HCT116 (cell line): Measurements from ENCODE around the gene GSK3A. TPM values are rescaled to one million over a fixed set of nuclear protein-coding genes. Genes with fewer than 3 reads are reported as not detected.

Experiments
- ATAC-seq: fragments of 200-7000 bp; cut with Tn5 transposase; 2 replicates; pipeline ENCODE4 v1.9.1; 2020; ENCODE audit warnings: mild to moderate bottlenecking, moderate library complexity
- BruUV-seq: library from RNA; stranded (reverse); fragments of 400-500 nt; replicated peaks from 2 replicates; lab custom pipeline; 2021; lab: Mats Ljungman, UMichigan
- CTCF ChIA-PET: fragments of 300-600 bp; sonication (Branson Sonifier 250); formaldehyde crosslinking; loops from one replicate; lab custom pipeline; 2021; ENCODE audit warnings: antibody characterized with exemption; lab: Charles Lee
- POLR2A ChIA-PET: fragments of 300-600, 350-600 bp; sonication (Branson Sonifier 250); formaldehyde crosslinking; loops from one replicate; lab custom pipeline; 2021; ENCODE audit warnings: antibody characterized with exemption; lab: Charles Lee
- RAD21 ChIA-PET, 2 experiments: fragments of 300-600 bp; sonication (Branson Sonifier 250); formaldehyde crosslinking; loops; one replicate each; lab custom pipeline; 2023; ENCODE audit warnings: low total read pairs in 2 of 2; ENCODE audit not compliant: uncharacterized antibody in 2 of 2, unreplicated experiment in 2 of 2, low non-redundant PET in 1 of 2; lab: Charles Lee
- DNase-seq: peaks from one replicate; pipeline ENCODE4 v3.0.0-alpha.2; 2010; ENCODE audit warnings: low read depth, low spot score
- H2AFZ ChIP-seq: fragments of 200-600 bp; shearing (Covaris generic), sonication (generic); 2 replicates; pipeline ENCODE4 v1.6.1; 2017; ENCODE audit warnings: low read depth, mixed run types, mixed read lengths, antibody characterized with exemption, low read length; ENCODE audit not compliant: poor library complexity, severe bottlenecking
- H3K27ac ChIP-seq: 2 replicates; pipeline ENCODE4 v1.5.1; 2012; ENCODE audit warnings: low read depth, low read length
- H3K27me3 ChIP-seq: fragments of 200-600 bp; sonication (generic); 2 replicates; pipeline ENCODE4 v1.6.1; 2016; ENCODE audit warnings: mixed run types, low read length, mixed read lengths; ENCODE audit not compliant: insufficient read depth
- H3K36me3 ChIP-seq, 2 experiments: fragments of 200-500 bp in 1 of 2; fragments of 200-600 bp in 1 of 2; sonication (Bioruptor generic) in 1 of 2; sonication (generic) in 1 of 2; 2 replicates each; pipeline versions ENCODE4 v1.5.1 to v1.6.1; 2014 to 2016; ENCODE audit warnings: low read length in 2 of 2, inconsistent platforms in 1 of 2, mixed read lengths in 1 of 2, mixed run types in 1 of 2; ENCODE audit not compliant: insufficient read depth in 2 of 2, control insufficient read depth in 1 of 2
- H3K4me1 ChIP-seq, 2 experiments: fragments of 200-600 bp in 1 of 2; sonication (generic) in 1 of 2; 2 replicates each; pipeline versions ENCODE4 v1.5.1 to v1.6.1; 2012 to 2017; ENCODE audit warnings: low read length in 2 of 2, inconsistent platforms in 1 of 2, mild to moderate bottlenecking in 1 of 2, mixed read lengths in 1 of 2, mixed run types in 1 of 2, moderate library complexity in 1 of 2; ENCODE audit not compliant: insufficient read depth in 2 of 2, control insufficient read depth in 1 of 2
- H3K4me2 ChIP-seq: fragments of 200-600 bp; sonication (generic); 2 replicates; pipeline ENCODE4 v1.6.1; 2017; ENCODE audit warnings: mixed run types, low read length, mixed read lengths
- H3K4me3 ChIP-seq, 2 experiments: fragments of 200-600 bp in 1 of 2; sonication (generic) in 1 of 2; replicated peaks in 1 of 2; 2 replicates each; pipeline ENCODE4 v1.5.1; 2011 to 2016; ENCODE audit warnings: low read length in 2 of 2, control low read depth in 1 of 2, low read depth in 1 of 2, mild to moderate bottlenecking in 1 of 2, mixed read lengths in 1 of 2, mixed run types in 1 of 2
- H3K79me2 ChIP-seq: fragments of 200-600 bp; sonication (generic); 2 replicates; pipeline ENCODE4 v1.6.1; 2017; ENCODE audit warnings: mild to moderate bottlenecking, mixed run types, low read length, moderate library complexity, mixed read lengths; ENCODE audit not compliant: insufficient read depth
- H3K9ac ChIP-seq: fragments of 200-600 bp; sonication (generic); 2 replicates; pipeline ENCODE4 v1.6.1; 2016; ENCODE audit warnings: low read length, mixed read lengths
- H3K9me2 ChIP-seq: fragments of 200-600 bp; sonication (generic), shearing (Covaris generic); 2 replicates; pipeline ENCODE4 v1.6.1; 2017; ENCODE audit warnings: mixed run types, mild to moderate bottlenecking, moderate library complexity; ENCODE audit not compliant: insufficient read depth
- H3K9me3 ChIP-seq, 2 experiments: fragments of 200-500 bp in 1 of 2; fragments of 200-600 bp in 1 of 2; sonication (Bioruptor generic) in 1 of 2; sonication (generic) in 1 of 2; 2 replicates each; pipeline ENCODE4 v1.6.1; 2014 to 2017; ENCODE audit warnings: low read length in 2 of 2, mixed read lengths in 2 of 2, inconsistent platforms in 1 of 2, low read depth in 1 of 2, mild to moderate bottlenecking in 1 of 2, mixed run types in 1 of 2, moderate library complexity in 1 of 2; ENCODE audit not compliant: control insufficient read depth in 1 of 2, insufficient read depth in 1 of 2
- H4K20me1 ChIP-seq: fragments of 200-600 bp; sonication (generic), shearing (Covaris generic); 2 replicates; pipeline ENCODE4 v1.6.1; 2017; ENCODE audit warnings: mixed run types, mild to moderate bottlenecking, moderate library complexity; ENCODE audit not compliant: insufficient read depth
- ATF3 ChIP-seq: IDR thresholded peaks from 2 replicates; pipeline ENCODE4 v1.6.1; 2012
- CEBPB ChIP-seq: IDR thresholded peaks from 2 replicates; pipeline ENCODE4 v1.6.1; 2012; ENCODE audit warnings: low read depth
- EGR1 ChIP-seq: IDR thresholded peaks from 2 replicates; pipeline ENCODE4 v1.6.1; 2012; ENCODE audit warnings: low read depth
- ELF1 ChIP-seq: IDR thresholded peaks from 2 replicates; pipeline ENCODE4 v1.6.1; 2012; ENCODE audit warnings: low read depth, borderline replicate concordance
- EZH2 ChIP-seq: fragments of 200-600 bp; sonication (generic); IDR thresholded peaks from 2 replicates; pipeline ENCODE4 v1.6.1; 2017; ENCODE audit warnings: antibody characterized with exemption, mixed run types
- EZH2phosphoT487 ChIP-seq: fragments of 200-600 bp; IDR thresholded peaks from 2 replicates; pipeline ENCODE4 v1.6.1; 2018; ENCODE audit warnings: antibody characterized with exemption, borderline replicate concordance
- FOSL1 ChIP-seq: IDR thresholded peaks from 2 replicates; pipeline ENCODE4 v1.6.1; 2012; ENCODE audit warnings: low read depth
- JUND ChIP-seq: IDR thresholded peaks from 2 replicates; pipeline ENCODE4 v1.6.1; 2012
- POLR2AphosphoS5 ChIP-seq: IDR thresholded peaks from 2 replicates; pipeline ENCODE4 v1.6.1; 2011; ENCODE audit warnings: mild to moderate bottlenecking, low read depth, low read length, moderate library complexity
- RAD21 ChIP-seq: IDR thresholded peaks from 2 replicates; pipeline ENCODE4 v1.6.1; 2012; ENCODE audit warnings: low read depth, mild to moderate bottlenecking
- REST ChIP-seq: IDR thresholded peaks from 2 replicates; pipeline ENCODE4 v1.6.1; 2012; ENCODE audit warnings: low read depth
- SIN3A ChIP-seq: IDR thresholded peaks from 2 replicates; pipeline ENCODE4 v1.6.1; 2012; ENCODE audit warnings: low read depth
- SRF ChIP-seq: IDR thresholded peaks from 2 replicates; pipeline ENCODE4 v1.6.1; 2012; ENCODE audit warnings: low read depth
- ZBTB33 ChIP-seq: IDR thresholded peaks from 2 replicates; pipeline ENCODE4 v1.6.1; 2011; ENCODE audit warnings: mild to moderate bottlenecking, low read length, moderate library complexity; ENCODE audit not compliant: insufficient replicate concordance; ENCODE audit errors: extremely low read depth
- ZNF274 ChIP-seq: fragments of 200-500 bp; sonication (Bioruptor generic); IDR thresholded peaks from 2 replicates; pipeline ENCODE4 v1.6.1; 2014; ENCODE audit warnings: mild to moderate bottlenecking, low read depth, low read length, inconsistent platforms
- intact Hi-C: fragments of 100-400 bp; cut with micrococcal nuclease; formaldehyde crosslinking; loops from 2 replicates; pipeline ENCODE4 v1.10.0; 2022
- total RNA-seq: library from RNA; stranded (reverse); gene quantifications from one replicate; pipeline ENCODE4 v1.2.1, GENCODE V29; 2021; ENCODE audit not compliant: unreplicated experiment

The GSK3A gene
- total RNA-seq, 1 experiment from 2014 or later, result 57.2 TPM

- no peaks in the 10 kb centered on the region for H3K9me3 ChIP-seq
- POLR2A ChIA-PET, result no interaction called here
- no peak overlapping the region for H2AFZ ChIP-seq
- CTCF ChIA-PET, result no interaction called here
- no peak for DNase-seq
- H3K27ac ChIP-seq, result peak overlapping the region; percentile 15; the same call in 1 of the 2 replicates
- H3K9me2 ChIP-seq, result no peaks in the 10 kb centered on the region
- intact Hi-C loops, result no loop called here
- peaks cover 0 to 35% of the 10 kb centered on the region in 2 experiments; a peak in 2 of 4 replicates for H3K4me1 ChIP-seq
- no peak overlapping the region for H3K4me2 ChIP-seq
- BruUV-seq, result no TSS peak
- H3K9ac ChIP-seq, result no peak overlapping the region
- H4K20me1 ChIP-seq, result 0 out of 2 replicates have a peak, but pooled peaks cover 6% of the 10 kb centered on the region
- H3K36me3 ChIP-seq, result peaks cover 16 to 41% of the 10 kb centered on the region in 2 experiments; a peak in 3 of 4 replicates
- no peaks in the 10 kb centered on the region for H3K27me3 ChIP-seq
- ATAC-seq, result no peak
- no peak overlapping the region for H3K4me3 ChIP-seq
- peaks cover 46% of the 10 kb centered on the region for H3K79me2 ChIP-seq
- TF ChIP-seq FOSL1, result no peak
- no peak for TF ChIP-seq SRF
- TF ChIP-seq SIN3A, result no peak
- no peak for TF ChIP-seq JUND
- TF ChIP-seq EZH2, result no peak
- TF ChIP-seq ATF3, result no peak
- TF ChIP-seq CEBPB, result no peak
- TF ChIP-seq ELF1, result no peak
- RAD21 ChIA-PET, result no interaction called here
These were observed 43.5 kb downstream of the GSK3A start for GRCh38 chr19:42198676-42199439.

GRCh38 chr19:42197375-42197817, 45.0 kb downstream of the GSK3A start:
- Histone ChIP-seq H3K9me2 (no peaks in the 10 kb centered on the region), H3K36me3 (peaks cover 6 to 30% of the 10 kb centered on the region in 2 experiments; a peak in 3 of 4 replicates), H4K20me1 (0 out of 2 replicates have a peak, but pooled peaks cover 6% of the 10 kb centered on the region), H3K9me3 (no peaks in the 10 kb centered on the region; a peak in 1 of 4 replicates), H2AFZ (no peak overlapping the region), H3K9ac (no peak overlapping the region), H3K4me2 (peak overlapping the region; percentile 23; the same call in 1 of the 2 replicates), H3K4me1 (peaks cover 2 to 48% of the 10 kb centered on the region in 2 experiments; a peak in 3 of 4 replicates), H3K4me3 (no peak overlapping the region), H3K27ac (no peak overlapping the region), H3K27me3 (no peaks in the 10 kb centered on the region), H3K79me2 (peaks cover 32% of the 10 kb centered on the region; the same call in 1 of the 2 replicates)
- RAD21 ChIA-PET, result no interaction called here
- intact Hi-C loops, result no loop called here
- CTCF ChIA-PET, result no interaction called here
- no peak for ATAC-seq
- DNase-seq, result no peak
- no TSS peak for BruUV-seq
- POLR2A ChIA-PET, result no interaction called here
- no peak for TF ChIP-seq EGR1
- TF ChIP-seq ZNF274, result no peak
- TF ChIP-seq ZBTB33, result no peak
- no peak for TF ChIP-seq EZH2phosphoT487
- TF ChIP-seq POLR2AphosphoS5, result no peak
- TF ChIP-seq RAD21, result no peak
- TF ChIP-seq REST, result no peak
- no peak for TF ChIP-seq EZH2
